Aorta (tissue), 5 donors: ENCODE results near the gene SLC25A25. TPM values are rescaled to one million over a fixed set of nuclear protein-coding genes. Genes with fewer than 3 reads are reported as not detected.
A peak's percentile ranks its signal among the peaks of the same experiment; 100 is the strongest.

Experiments
- ATAC-seq: fragments of 200-7000 bp; cut with Tn5 transposase; one replicate; pipeline ENCODE4 v1.9.1; 2022; ENCODE audit warnings: moderate library complexity; ENCODE audit not compliant: low FRiP score
- DNase-seq, 2 donors: peaks; one replicate each; pipeline ENCODE4 v3.0.0-alpha.2; 2020
- H3K27ac ChIP-seq, 2 donors: one replicate each; pipeline ENCODE4 v1.5.1; 2013; ENCODE audit warnings: low read length in 2 of 2, mild to moderate bottlenecking in 2 of 2, moderate library complexity in 2 of 2, control low read depth in 1 of 2, inconsistent platforms in 1 of 2, low read depth in 1 of 2
- H3K27me3 ChIP-seq, 2 donors: one replicate each; pipeline ENCODE4 v1.6.1; 2013; ENCODE audit warnings: control low read depth in 1 of 2, low read length in 1 of 2, mild to moderate bottlenecking in 1 of 2, moderate library complexity in 1 of 2; ENCODE audit not compliant: insufficient read depth in 2 of 2, control insufficient read depth in 1 of 2
- H3K36me3 ChIP-seq, 2 donors: one replicate each; pipeline ENCODE4 v1.6.1; 2013; ENCODE audit warnings: control low read depth in 1 of 2, low read length in 1 of 2, mild to moderate bottlenecking in 1 of 2; ENCODE audit not compliant: insufficient read depth in 2 of 2, control insufficient read depth in 1 of 2
- H3K4me1 ChIP-seq, 2 donors: one replicate each; pipeline ENCODE4 v1.6.1; 2013; ENCODE audit warnings: low read length in 2 of 2, control low read depth in 1 of 2, mild to moderate bottlenecking in 1 of 2, moderate library complexity in 1 of 2; ENCODE audit not compliant: insufficient read depth in 2 of 2, control insufficient read depth in 1 of 2
- H3K4me3 ChIP-seq, 2 donors: one replicate each; pipeline ENCODE4 v1.5.1; 2013; ENCODE audit warnings: low read length in 2 of 2, control low read depth in 1 of 2, mild to moderate bottlenecking in 1 of 2
- H3K9me3 ChIP-seq: one replicate; pipeline ENCODE4 v1.6.1; 2013; ENCODE audit warnings: mild to moderate bottlenecking, low read length; ENCODE audit not compliant: control insufficient read depth
- WGBS, 2 donors: extraction: QIAGEN DNeasy Blood & Tissue Kit; methylation state at CpG; one replicate each; pipeline ENCODE4 v1.1.7; 2013; 5-methylcytosine and 5-hydroxymethylcytosine counted together
- intact Hi-C, 2 donors: fragments of 100-400 bp; cut with DNase I; formaldehyde crosslinking; loops; one replicate each; pipeline versions ENCODE4 v1.14.2 to v1.15.0; 2022
- polyA plus RNA-seq, 2 donors: library from polyadenylated mRNA; stranded (reverse); fragments of 200-250 nt; gene quantifications; one replicate each; pipeline ENCODE4 v1.2.3, GENCODE V29; 2013
- total RNA-seq, 2 donors: library from RNA; stranded (reverse); fragmentation: NEBNext Ultra II Directional; extraction: Animal tissue kit (Norgen Biotek cat#: 25700); gene quantifications; one replicate each; pipeline ENCODE4 v1.2.1, GENCODE V29; 2021
- donor health status: healthy with polysubstance abuse.
- donor health status: Bipolar disorder and iron deficiency.
- donor health status: DM: no; HTN: no; CAD: no.
- donor health status: DM: no; HTN: no; CAD: no.
- donor health status: DM: yes; HTN: yes; CAD: no.

The SLC25A25 gene
- total and polyA plus RNA-seq, 4 donors = 9.8 to 40.9 (median 15.3) TPM

DNA sequence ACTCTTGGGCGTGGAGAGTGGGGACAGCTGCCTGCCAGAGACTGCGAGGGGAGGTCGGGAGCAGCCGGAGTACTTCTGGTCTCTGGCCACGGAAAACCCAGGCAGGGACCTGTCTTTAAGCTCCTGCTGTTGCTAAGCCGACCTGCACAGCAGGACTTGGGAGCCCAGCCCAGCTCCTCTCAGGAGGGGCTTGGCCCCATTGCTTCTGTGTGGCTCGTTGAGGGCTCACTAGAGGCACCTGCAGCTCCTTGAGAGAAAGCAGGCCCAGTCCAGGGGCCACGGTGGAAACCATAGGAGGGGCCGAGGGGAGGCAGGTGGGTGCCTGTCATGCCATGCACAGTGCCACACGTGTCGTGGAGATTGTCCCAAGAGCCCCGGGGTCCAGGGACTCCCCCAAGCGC lies 77.9 kb downstream of the SLC25A25 start:
- ATAC-seq (no peak), DNase-seq (peak in 1 of 2 donors; percentile 73)
- no peaks in the 10 kb centered on the region for H3K9me3 ChIP-seq
- 83 to 84% methylated on average over 13 of the region's 13 CpGs for WGBS, 2 donors
- intact Hi-C loops = no loop called here
- no peak overlapping the region for H3K27ac ChIP-seq
- no peaks in the 10 kb centered on the region for H3K36me3 ChIP-seq
- no peaks in the 10 kb centered on the region for H3K4me1 ChIP-seq
- no peaks in the 10 kb centered on the region for H3K27me3 ChIP-seq
- H3K4me3 ChIP-seq = no peak overlapping the region

DNA sequence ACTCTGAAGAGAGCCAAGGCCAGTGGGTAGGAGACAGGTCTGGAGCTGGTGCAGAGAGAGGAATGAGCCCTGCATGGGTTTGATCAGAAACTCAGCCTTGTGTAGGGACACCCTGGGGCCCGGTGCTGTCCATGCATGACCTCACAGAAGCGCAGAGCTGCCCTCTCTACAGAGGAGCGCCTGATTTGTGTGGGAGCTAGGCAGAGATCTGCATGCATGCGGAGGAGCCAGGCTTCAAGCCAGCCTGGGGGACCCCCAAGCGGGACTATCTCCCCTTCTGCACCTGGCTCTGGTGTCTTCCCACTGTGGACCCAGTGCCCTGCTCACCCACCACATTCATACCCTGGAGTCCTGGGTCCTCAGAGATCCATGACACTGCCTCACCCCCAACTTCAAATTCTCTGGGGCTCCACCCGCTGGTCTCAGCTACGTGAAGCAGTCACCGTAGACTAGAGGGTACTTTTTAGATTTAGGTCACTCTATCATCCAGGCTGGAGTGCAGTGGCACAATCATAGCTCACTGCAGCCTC lies 78.6 kb downstream of the SLC25A25 start:
- 90% methylated on average over 8 of the region's 8 CpGs for WGBS, 2 donors
- H3K9me3 ChIP-seq = no peaks in the 10 kb centered on the region
- no peak overlapping the region for H3K4me3 ChIP-seq
- peak in 1 of 2 donors; percentile 34 for DNase-seq
- intact Hi-C loops = no loop called here
- H3K4me1 ChIP-seq = no peaks in the 10 kb centered on the region
- H3K27me3 ChIP-seq = no peaks in the 10 kb centered on the region
- ATAC-seq = no peak
- H3K27ac ChIP-seq = no peak overlapping the region
- no peaks in the 10 kb centered on the region for H3K36me3 ChIP-seq

- ATAC-seq (no peak), DNase-seq (peak in 1 of 2 donors; percentile 22)
- 90 to 93% methylated on average over 5 of the region's 5 CpGs for WGBS, 2 donors
- intact Hi-C loops = no loop called here
- H3K9me3 ChIP-seq = no peaks in the 10 kb centered on the region
- H3K27me3 ChIP-seq = no peaks in the 10 kb centered on the region
- no peaks in the 10 kb centered on the region for H3K36me3 ChIP-seq
- H3K4me1 ChIP-seq = no peaks in the 10 kb centered on the region
- no peak overlapping the region for H3K4me3 ChIP-seq
- no peak overlapping the region for H3K27ac ChIP-seq
These were observed 80.5 kb downstream of the SLC25A25 start for GRCh38 chr9:128148509-128149000.

DNA sequence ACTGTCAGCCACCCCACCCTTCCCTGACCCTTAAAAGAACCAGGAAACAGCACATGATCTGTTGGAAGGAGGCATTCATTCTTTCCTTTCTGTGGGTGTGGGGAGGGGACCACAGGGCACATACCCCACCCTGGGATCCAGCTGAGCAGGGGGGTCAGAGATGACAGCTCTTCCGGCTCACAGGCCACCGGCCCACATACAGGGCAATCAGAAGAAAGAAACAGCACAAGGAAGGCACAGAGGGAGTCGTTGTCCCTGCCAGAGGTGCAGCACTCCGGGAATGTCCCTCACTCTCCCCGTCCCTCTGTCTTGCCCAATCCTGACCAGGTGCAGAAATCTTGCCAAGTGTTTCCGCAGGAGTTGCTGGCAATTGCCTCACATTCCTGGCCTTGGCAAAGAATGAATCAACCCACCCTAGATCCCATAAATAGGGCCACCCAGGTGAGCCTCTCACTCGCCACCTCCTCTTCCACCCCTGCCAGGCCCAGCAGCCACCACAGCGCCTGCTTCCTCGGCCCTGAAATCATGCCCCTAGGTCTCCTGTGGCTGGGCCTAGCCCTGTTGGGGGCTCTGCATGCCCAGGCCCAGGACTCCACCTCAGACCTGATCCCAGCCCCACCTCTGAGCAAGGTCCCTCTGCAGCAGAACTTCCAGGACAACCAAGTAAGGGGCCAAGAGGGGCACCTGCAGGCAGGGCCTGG lies 81.1 kb downstream of the SLC25A25 start, which contains the start of gene LCN2:
Gene LCN2 (plus strand): TSS at position 453 of the 701 bp plus-strand sequence. CDS start 73 bp downstream, at position 526.
- Histone ChIP-seq H3K27ac (no peak within 1 kb of the TSS), H3K9me3 (no peaks in the 10 kb centered on the region), H3K36me3 (no peaks in the 10 kb centered on the region), H3K27me3 (no peaks in the 10 kb centered on the region), H3K4me3 (no peak within 1 kb of the TSS), H3K4me1 (no peaks in the 10 kb centered on the region)
- intact Hi-C loops = no loop called here
- DNase-seq = peak; percentile 40 to 63
- ATAC-seq = no peak
- 84 to 87% methylated on average over 9 of the region's 9 CpGs for WGBS, 2 donors

- Histone ChIP-seq H3K27me3 (no peaks in the 10 kb centered on the region), H3K27ac (no peak overlapping the region), H3K4me1 (no peaks in the 10 kb centered on the region), H3K4me3 (no peak overlapping the region), H3K9me3 (no peaks in the 10 kb centered on the region), H3K36me3 (no peaks in the 10 kb centered on the region)
- no peak for ATAC-seq
- 79 to 80% methylated on average over 11 of the region's 11 CpGs for WGBS, 2 donors
- intact Hi-C loops = no loop called here
- DNase-seq = peak; percentile 37 to 56
These were observed 82.0 kb downstream of the SLC25A25 start for GRCh38 chr9:128149951-128150593.

- intact Hi-C loops = no loop called here
- DNase-seq = peak; percentile 41 to 69
- no peak for ATAC-seq
- H3K4me3 ChIP-seq = no peak overlapping the region
- 76 to 78% methylated on average over 19 of the region's 19 CpGs for WGBS, 2 donors
- H3K27me3 ChIP-seq = no peaks in the 10 kb centered on the region
- no peaks in the 10 kb centered on the region for H3K4me1 ChIP-seq
- H3K27ac ChIP-seq = no peak overlapping the region
- no peaks in the 10 kb centered on the region for H3K9me3 ChIP-seq
- no peaks in the 10 kb centered on the region for H3K36me3 ChIP-seq
These were observed 82.7 kb downstream of the SLC25A25 start for GRCh38 chr9:128150594-128151308.

GRCh38 chr9:128151309-128152132 lies 83.5 kb downstream of the SLC25A25 start:
- no peaks in the 10 kb centered on the region for H3K36me3 ChIP-seq
- H3K27ac ChIP-seq = no peak overlapping the region
- DNase-seq = peak; percentile 41 to 61
- H3K9me3 ChIP-seq = no peaks in the 10 kb centered on the region
- ATAC-seq = no peak
- H3K4me1 ChIP-seq = no peaks in the 10 kb centered on the region
- no peak overlapping the region for H3K4me3 ChIP-seq
- no peaks in the 10 kb centered on the region for H3K27me3 ChIP-seq
- intact Hi-C loops = no loop called here
- WGBS, 2 donors = 88% methylated on average over 16 to 18 of the region's 18 CpGs
